Common myeloid progenitor, CD34-positive (primary cell): ENCODE data around the gene ONECUT1.

ENCODE experiments used
- CTCF ChIA-PET: fragments of 350-600 bp; sonication (Branson Sonifier 250); formaldehyde crosslinking; loops from one replicate; lab custom pipeline; 2021; ENCODE audit warnings: antibody characterized with exemption; lab: Charles Lee
- POLR2A ChIA-PET: fragments of 350-600 bp; sonication (Branson Sonifier 250); formaldehyde crosslinking; loops from one replicate; lab custom pipeline; 2021; ENCODE audit warnings: antibody characterized with exemption; lab: Charles Lee
- DNase-seq, 3 donors: peaks; one replicate each; pipeline versions ENCODE4 v3.0.0 to v3.0.0-alpha.2; 2013
- H3K27ac ChIP-seq, 2 experiments: 1 replicate in 1 of 2; 2 replicates in 1 of 2; pipeline ENCODE4 v1.7.0; 2013; ENCODE audit warnings: inconsistent platforms in 2 of 2, low read length in 2 of 2, mild to moderate bottlenecking in 2 of 2, low read depth in 1 of 2, moderate library complexity in 1 of 2; ENCODE audit not compliant: severe bottlenecking in 2 of 2, insufficient read depth in 1 of 2, poor library complexity in 1 of 2
- H3K27me3 ChIP-seq, 5 experiments: replicated peaks in 2 of 5; 1 replicate in 3 of 5; 2 replicates in 2 of 5; pipeline versions ENCODE4 v1.6.1 to v1.7.0; 2013; ENCODE audit warnings: low read length in 4 of 5, mild to moderate bottlenecking in 2 of 5, moderate library complexity in 2 of 5, inconsistent platforms in 1 of 5; ENCODE audit not compliant: insufficient read depth in 5 of 5, control insufficient read depth in 4 of 5
- H3K36me3 ChIP-seq, 4 experiments: 1 replicate in 2 of 4; 2 replicates in 2 of 4; pipeline versions ENCODE4 v1.6.1 to v1.7.0; 2013; ENCODE audit warnings: low read length in 3 of 4, control low read depth in 1 of 4, mild to moderate bottlenecking in 1 of 4; ENCODE audit not compliant: control insufficient read depth in 4 of 4, insufficient read depth in 4 of 4
- H3K4me1 ChIP-seq, 4 experiments: 1 replicate in 3 of 4; 2 replicates in 1 of 4; pipeline versions ENCODE4 v1.6.1 to v1.7.1; 2013; ENCODE audit warnings: low read length in 3 of 4, mild to moderate bottlenecking in 3 of 4, control low read depth in 1 of 4, inconsistent platforms in 1 of 4, moderate library complexity in 1 of 4; ENCODE audit not compliant: control insufficient read depth in 4 of 4, insufficient read depth in 4 of 4; ENCODE audit errors: control extremely low read depth in 1 of 4
- H3K4me3 ChIP-seq, 7 experiments: 1 replicate in 4 of 7; 2 replicates in 3 of 7; pipeline versions ENCODE4 v1.5.1 to v1.7.0; 2013; ENCODE audit warnings: mild to moderate bottlenecking in 7 of 7, low read length in 6 of 7, moderate library complexity in 6 of 7, inconsistent platforms in 2 of 7, low read depth in 2 of 7, control low read depth in 1 of 7; ENCODE audit not compliant: insufficient read depth in 4 of 7, control insufficient read depth in 1 of 7; ENCODE audit errors: extremely low read depth in 1 of 7
- H3K9me3 ChIP-seq, 5 experiments: 1 replicate in 4 of 5; 2 replicates in 1 of 5; pipeline versions ENCODE4 v1.6.1 to v1.7.1; 2013; ENCODE audit warnings: low read length in 4 of 5, mild to moderate bottlenecking in 2 of 5, inconsistent platforms in 1 of 5, low read depth in 1 of 5, moderate library complexity in 1 of 5; ENCODE audit not compliant: control insufficient read depth in 4 of 5, insufficient read depth in 2 of 5; ENCODE audit errors: control extremely low read depth in 1 of 5
- WGBS: methylation state at CpG from one replicate; pipeline ENCODE4 v1.1.5; 2013; ENCODE audit not compliant: insufficient coverage; 5-methylcytosine and 5-hydroxymethylcytosine counted together

Gene ONECUT1

GRCh38 chr15:52785672-52786406, 4.3 kb downstream of the ONECUT1 start:
- under 1% methylated on average over 13 of the region's 27 CpGs for WGBS
- peaks cover 3 to 57% (median 36%) of the 10 kb centered on the region in 4 experiments for H3K4me1 ChIP-seq
- POLR2A ChIA-PET = no interaction called here
- DNase-seq = peak in 1 of 3 donors; percentile 13
- peaks cover 12 to 99% (median 57%) of the 10 kb centered on the region in 5 experiments for H3K27me3 ChIP-seq
- peaks cover 0 to 2% (median 0%) of the 10 kb centered on the region in 5 experiments for H3K9me3 ChIP-seq
- no peak overlapping the region for H3K4me3 ChIP-seq
- no peaks in the 10 kb centered on the region for H3K36me3 ChIP-seq
- no peak overlapping the region for H3K27ac ChIP-seq
- CTCF ChIA-PET = no interaction called here

- H3K9me3 ChIP-seq = peaks cover 0 to 2% (median 0%) of the 10 kb centered on the region in 5 experiments
- no peak for DNase-seq
- peak overlapping the region in 1 of 7 experiments; percentile 9 for H3K4me3 ChIP-seq
- H3K4me1 ChIP-seq = peaks cover 6 to 57% (median 33%) of the 10 kb centered on the region in 4 experiments
- no peaks in the 10 kb centered on the region for H3K36me3 ChIP-seq
- POLR2A ChIA-PET = no interaction called here
- CTCF ChIA-PET = interaction anchor here (1.9 kb wide), 1 partner anchor 933 kb away, joined by 4 read pairs; no protein-coding TSS in a partner anchor
- 3% methylated on average over 50 of the region's 64 CpGs for WGBS
- peaks cover 12 to 90% (median 57%) of the 10 kb centered on the region in 5 experiments for H3K27me3 ChIP-seq
- no peak overlapping the region for H3K27ac ChIP-seq
Measured at GRCh38 chr15:52784799-52785671, 5.1 kb downstream of the ONECUT1 start.

GRCh38 chr15:52783929-52784798, 6.0 kb downstream of the ONECUT1 start:
- Histone ChIP-seq H3K27ac (no peak overlapping the region), H3K4me3 (peak overlapping the region in 2 of 7 experiments; percentile 0 to 1), H3K27me3 (peaks cover 12 to 82% (median 53%) of the 10 kb centered on the region in 5 experiments), H3K36me3 (no peaks in the 10 kb centered on the region), H3K9me3 (peaks cover 0 to 2% (median 0%) of the 10 kb centered on the region in 5 experiments), H3K4me1 (peaks cover 6 to 52% (median 28%) of the 10 kb centered on the region in 4 experiments)
- CTCF ChIA-PET = interaction anchor here (0.9 to 3.0 kb wide), 3 partner anchors 21 to 934 kb away, joined by 3 to 14 read pairs (median 4); no protein-coding TSS in a partner anchor
- POLR2A ChIA-PET = no interaction called here
- WGBS = 2% methylated on average over 44 of the region's 57 CpGs
- DNase-seq = peak in 2 of 3 donors; percentile 68 to 69

GRCh38 chr15:52783191-52783829, 6.8 kb downstream of the ONECUT1 start:
- ChIA-PET CTCF (interaction anchor here (0.9 to 3.0 kb wide), 5 partner anchors 10 to 937 kb away, joined by 3 to 14 read pairs (median 4); no protein-coding TSS in a partner anchor), POLR2A (interaction anchor here (0.6 kb wide), 1 partner anchor 620 kb away, joined by 3 read pairs; no protein-coding TSS in a partner anchor)
- Histone ChIP-seq H3K27ac (no peak overlapping the region), H3K9me3 (peaks cover 0 to 2% (median 0%) of the 10 kb centered on the region in 5 experiments), H3K4me3 (no peak overlapping the region), H3K36me3 (no peaks in the 10 kb centered on the region), H3K4me1 (peaks cover 6 to 47% (median 27%) of the 10 kb centered on the region in 4 experiments), H3K27me3 (peaks cover 12 to 73% (median 50%) of the 10 kb centered on the region in 5 experiments)
- DNase-seq = peak in 2 of 3 donors; percentile 59 to 65
- 14% methylated on average over 15 of the region's 34 CpGs for whole genome bisulfite sequencing

- no peak overlapping the region for H3K27ac ChIP-seq
- H3K36me3 ChIP-seq = no peaks in the 10 kb centered on the region
- no peak for DNase-seq
- H3K4me3 ChIP-seq = no peak overlapping the region
- no CpG with 5 or more reads among the region's 1 CpG for WGBS
- H3K9me3 ChIP-seq = peaks cover 0 to 2% (median 0%) of the 10 kb centered on the region in 5 experiments
- ChIA-PET CTCF (interaction anchor here (0.9 to 3.0 kb wide), 4 partner anchors 11 to 938 kb away, joined by 4 to 14 read pairs (median 4); no protein-coding TSS in a partner anchor), POLR2A (interaction anchor here (0.6 kb wide), 1 partner anchor 620 kb away, joined by 3 read pairs; no protein-coding TSS in a partner anchor)
- H3K4me1 ChIP-seq = peaks cover 6 to 42% (median 26%) of the 10 kb centered on the region in 4 experiments
- peaks cover 12 to 67% (median 42%) of the 10 kb centered on the region in 5 experiments for H3K27me3 ChIP-seq
Measured at GRCh38 chr15:52782514-52782913, 7.6 kb downstream of the ONECUT1 start.
